Anterior cingulate cortex (tissue), 58 donors: ENCODE measurements around the gene AOPEP.

Experiments
- DNase-seq, 58 donors: peaks; one replicate each; lab custom pipeline; 2025; lab: John Stamatoyannopoulos, UW

The AOPEP gene

DNA sequence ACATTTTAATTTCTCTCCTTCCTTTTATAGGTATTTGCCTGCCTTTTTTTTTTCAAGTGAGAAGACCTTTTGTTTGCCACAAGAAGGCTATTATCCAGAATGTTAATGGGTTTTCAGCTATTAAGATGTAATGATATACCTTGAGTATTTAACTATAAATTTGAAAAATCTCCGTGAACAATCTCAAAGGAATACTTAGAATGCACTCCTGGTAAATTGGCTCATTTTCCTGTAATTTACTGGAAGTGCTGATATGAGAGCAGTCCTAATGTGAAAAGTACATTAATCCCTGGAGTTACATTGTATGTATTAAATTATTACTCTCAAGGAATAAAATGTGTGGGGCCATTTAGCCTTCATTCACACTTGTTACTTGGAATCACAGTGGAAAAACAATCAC is 32.4 kb downstream of the AOPEP start:
- DNase-seq, result no peak

DNA sequence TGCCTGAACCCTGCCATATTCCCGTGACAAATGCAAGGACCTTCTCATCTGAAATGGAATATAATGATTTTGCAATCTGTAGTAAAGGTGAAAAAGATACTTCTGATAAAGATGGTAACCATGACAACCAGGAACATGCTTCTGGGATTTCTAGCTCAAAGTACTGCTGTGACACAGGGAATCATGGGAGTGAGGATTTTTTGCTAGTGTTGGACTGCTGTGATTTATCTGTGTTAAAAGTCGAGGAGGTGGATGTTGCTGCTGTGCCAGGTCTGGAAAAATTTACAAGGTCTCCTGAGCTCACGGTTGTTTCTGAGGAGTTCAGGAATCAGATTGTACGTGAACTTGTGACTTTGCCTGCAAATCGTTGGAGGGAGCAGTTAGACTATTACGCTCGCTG is 33.5 kb downstream of the AOPEP start:
- no peak for DNase-seq

DNA sequence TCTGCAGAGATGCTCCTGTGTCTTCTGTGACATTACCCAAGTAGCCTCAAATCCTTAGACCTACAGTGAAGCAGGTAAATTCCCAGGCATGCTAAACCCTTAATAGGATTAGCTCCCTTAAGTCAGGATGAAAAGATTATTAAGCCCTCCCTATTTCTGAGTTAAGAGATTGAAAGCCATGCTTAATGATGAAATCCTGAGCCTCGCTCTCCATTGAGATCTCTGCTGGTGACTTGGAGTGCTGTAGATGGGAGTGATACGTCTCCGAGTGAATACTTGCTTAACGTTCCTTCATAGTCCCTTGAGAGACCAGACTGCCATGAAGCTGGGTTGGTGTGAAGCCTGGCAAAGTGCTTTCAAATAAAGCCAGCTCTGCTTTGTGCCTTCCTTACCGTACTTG is 34.2 kb downstream of the AOPEP start:
- DNase-seq, result no peak

DNA sequence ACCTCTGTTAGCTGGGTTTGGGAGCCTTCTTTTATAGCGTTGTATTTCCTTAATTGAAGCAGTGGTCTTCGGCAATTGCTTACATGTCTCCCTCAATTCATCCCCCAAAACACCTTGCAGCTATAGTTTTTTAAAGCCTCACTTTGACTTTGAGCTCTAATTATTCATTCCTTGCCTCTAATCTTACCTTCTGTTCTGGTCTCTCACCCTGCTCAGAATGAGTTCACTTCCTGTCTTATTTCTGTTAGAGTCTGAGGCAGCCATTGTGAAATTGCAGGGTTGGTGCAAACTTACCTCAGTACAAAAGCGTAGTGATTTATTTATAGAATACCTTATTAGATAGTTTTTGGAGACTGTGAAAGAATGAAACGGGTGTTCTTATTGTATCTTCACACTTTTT is 35.0 kb downstream of the AOPEP start:
- no peak for DNase-seq

DNA sequence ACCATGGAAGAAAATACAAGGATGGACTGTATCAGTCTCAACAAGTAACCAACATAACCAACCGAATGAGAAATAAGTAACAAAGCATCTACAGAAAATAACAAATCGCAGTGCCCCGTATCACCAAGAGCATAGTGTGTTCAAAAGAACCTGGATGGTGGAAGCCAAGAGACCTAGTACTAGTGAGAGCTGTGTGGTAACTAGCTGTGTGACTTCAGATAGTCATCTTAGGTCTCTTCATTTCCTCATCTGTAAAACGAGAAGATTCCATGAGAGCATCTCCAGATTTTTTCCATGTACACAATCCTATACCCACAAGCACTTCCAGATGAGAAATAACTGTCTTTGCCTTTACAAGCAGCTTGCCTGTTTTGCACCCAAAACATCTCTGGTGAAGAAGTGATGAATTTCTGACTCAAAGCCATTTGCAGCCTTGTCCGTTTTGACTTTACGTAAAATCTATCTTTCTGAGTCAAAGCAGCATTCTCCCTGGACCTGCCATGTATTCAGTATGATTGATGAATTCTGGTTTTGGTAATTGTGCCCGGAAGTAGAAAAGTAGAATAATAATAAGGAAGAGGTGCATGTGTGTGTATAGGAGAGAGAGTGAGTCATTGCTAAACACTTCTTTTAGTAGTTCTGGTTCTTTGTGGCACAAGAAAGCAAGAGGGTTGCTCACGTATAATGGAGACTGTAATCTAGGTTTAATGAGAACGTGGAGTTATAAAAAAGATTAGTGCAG is 41.0 kb downstream of the AOPEP start:
- DNase-seq, result no peak

DNA sequence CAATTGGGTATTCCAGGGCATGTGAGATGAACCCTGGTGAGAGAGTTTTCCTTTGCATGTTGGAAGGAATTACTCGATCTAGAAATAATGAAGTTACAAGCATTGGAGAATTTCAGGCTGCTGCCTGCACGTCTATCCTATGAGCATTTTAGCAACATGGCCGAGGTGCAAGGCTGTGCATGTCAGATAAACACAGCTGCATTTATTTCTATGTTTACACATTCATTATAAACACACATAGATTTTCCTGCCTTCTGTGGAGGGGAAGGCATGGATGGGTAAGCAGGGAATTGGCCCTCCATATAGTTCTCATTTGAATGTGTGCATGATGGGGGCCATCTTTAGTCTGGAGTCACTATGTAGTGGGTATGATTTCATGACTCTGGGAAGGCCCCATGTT is 42.3 kb downstream of the AOPEP start:
- no peak for DNase-seq

DNA sequence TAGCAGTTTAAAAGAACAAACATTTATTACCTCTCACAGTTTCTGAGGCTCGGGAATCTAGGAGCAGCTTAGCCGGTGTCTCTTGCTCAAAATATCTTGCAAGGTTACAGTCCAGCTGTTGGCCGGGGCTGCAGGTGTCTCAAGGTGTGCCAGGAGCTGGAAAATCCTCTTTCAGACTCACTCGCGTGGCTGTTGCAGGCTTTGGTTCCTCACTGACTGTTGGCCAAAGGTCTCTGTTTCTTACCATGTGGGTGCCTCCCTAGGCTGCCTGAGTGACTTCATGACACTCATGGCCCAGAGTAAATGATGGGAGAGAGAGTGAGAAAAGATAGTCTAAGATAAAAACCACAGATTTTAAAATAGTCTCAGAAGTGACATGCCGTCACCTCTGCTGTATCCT is 43.8 kb downstream of the AOPEP start:
- no peak for DNase-seq

DNA sequence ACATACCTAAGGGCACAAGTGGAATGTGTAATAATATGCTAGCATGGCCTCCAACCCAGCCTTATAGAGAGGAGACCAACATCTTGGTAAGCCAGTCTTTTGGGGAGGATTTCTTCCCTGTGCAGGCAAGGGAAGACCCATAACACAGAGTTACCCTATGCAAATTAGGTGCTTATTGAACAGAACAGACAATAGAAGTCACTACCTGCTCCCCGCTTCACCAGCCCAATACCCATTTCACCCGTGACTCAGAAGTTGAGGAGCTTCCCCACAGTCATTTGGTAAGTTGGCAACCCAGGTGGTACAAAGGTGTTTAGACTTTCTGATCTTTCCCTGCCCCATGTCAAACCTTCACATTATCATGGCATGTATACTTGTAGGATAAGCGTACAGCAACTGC is 44.6 kb downstream of the AOPEP start:
- no peak for DNase-seq

DNA sequence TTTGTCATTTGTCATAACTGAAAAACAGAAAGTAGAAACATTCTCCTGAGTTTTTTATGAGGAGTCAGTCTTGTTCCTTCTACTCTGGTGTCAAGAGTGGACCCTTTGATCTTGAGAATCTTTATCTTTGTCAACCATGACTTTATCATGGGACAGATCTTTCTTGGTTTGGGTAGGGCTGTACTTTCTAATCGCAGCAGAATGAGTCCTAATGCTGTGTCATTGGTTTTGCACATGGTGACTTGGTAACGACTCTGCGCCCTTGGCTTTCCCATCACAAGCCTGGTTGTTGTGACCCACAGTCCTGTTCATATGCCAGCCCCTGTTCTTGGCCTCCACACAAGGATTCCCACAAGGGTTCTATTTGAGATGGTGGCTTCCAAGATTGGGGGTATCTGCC is 45.6 kb downstream of the AOPEP start:
- DNase-seq, result peak in 5 of 58 donors; percentile 10 to 31 (median 21)

DNA sequence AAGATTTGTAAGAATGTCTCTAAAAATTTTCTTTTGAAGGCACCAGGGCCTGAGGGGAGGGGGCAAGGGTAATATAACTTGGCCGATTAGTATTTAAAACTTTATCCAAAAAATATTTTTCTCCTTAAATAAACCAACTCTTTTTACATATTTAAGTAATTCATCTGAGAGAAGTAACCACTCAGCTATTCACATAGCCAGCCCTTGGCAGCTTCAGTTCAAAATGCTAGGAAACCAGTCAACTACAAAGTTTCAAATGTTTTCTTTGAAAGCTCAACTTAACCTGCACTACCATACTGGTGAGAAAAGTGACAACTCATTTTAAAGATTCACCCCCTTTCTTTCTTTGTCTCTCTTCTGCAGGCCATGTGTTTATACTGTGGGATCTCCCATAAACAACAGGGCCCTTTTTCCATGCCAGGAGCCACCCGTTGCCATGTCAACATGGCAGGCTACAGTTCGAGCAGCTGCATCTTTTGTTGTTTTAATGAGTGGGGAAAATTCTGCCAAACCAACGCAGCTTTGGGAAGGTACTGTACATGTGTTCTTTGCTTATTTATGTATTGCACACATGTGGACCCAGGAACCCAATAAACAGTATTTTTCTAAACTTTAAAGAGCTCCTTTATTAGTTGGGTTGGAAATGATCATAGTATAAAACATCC is 46.3 kb downstream of the AOPEP start:
- DNase-seq, result peak in 45 of 58 donors; percentile 8 to 88 (median 59)

DNA sequence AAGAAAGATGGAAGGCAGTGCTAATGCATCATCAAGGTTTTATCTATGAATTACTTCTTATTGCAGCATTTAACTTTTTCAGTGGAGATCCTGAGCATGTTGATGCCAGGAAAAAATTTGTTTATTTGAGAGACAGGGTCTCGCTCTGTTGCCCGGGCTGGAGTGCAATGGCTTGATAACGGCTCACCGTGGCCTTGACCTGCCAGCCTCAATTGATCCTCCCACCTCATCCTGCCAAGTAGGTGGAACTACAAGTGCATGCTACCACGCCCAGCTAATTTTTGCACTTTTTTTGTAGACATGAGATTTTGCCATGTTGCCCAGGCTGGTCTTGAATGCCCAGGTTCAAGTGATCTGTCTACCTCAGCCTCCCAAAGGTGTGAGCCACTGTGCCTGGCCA is 47.2 kb downstream of the AOPEP start:
- no peak for DNase-seq

DNA sequence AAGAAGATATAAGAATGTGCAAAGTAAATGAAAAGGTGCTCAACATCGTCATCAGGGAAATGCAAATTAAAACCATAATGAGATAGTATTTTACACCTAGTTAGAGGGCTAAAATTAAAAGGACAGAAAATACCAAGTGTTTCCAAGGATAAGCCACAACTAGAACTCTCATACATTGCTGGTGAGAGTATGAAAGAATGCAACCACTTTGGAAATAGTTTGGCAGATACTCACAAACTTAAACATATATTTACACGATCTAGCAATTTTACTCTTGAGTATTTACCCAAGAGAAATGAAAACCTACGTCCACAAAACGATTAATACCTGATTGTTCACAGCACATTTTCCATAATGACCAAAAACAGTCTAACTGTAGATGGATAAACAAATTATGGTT is 51.5 kb downstream of the AOPEP start:
- DNase-seq, result no peak

DNA sequence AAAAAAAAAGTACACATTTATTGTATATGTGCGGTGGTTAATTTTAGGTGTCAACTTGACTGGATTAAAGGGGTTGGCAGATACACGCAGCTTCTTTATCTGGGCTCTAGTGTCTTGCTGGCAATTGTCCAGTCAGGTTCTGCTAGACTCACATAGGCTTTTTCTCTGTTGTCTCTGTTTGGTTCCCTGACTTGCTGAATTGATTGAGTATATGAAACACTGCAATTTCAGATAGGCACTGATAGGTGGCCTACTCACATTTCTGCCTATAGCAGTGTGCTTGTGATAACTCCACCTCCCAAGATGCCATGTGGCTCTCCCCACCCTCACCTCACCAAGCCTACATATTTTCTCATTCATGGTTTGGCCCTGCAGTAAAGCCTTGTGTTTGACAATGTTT is 52.5 kb downstream of the AOPEP start:
- DNase-seq, result no peak

DNA sequence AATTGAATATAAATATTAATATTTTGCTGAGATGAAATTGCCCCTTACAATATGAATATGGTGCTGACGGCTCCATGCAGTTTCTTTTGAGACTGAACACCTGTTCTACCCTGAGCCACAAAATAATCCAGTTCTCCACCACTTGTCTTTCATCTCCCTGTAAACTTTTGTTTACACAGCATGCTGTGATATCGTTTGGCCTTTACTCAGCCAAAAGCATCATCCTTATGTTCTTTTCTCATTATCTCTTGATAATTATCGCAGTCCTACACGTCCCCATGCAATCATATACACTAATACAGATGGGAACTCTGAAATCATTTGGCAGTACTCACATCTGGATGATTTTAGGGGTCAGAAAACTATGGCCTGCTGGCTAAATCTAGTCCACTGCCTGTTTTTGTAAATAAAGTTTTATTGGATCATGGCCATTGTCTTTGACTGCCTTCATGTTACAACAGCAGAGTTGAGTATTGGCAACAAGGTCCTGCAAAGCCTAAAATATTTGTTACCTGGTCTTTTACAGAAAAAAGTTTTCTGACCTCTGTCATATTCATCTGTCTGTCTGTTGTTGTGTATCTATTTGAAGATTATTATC is 53.3 kb downstream of the AOPEP start:
- no peak for DNase-seq

DNA sequence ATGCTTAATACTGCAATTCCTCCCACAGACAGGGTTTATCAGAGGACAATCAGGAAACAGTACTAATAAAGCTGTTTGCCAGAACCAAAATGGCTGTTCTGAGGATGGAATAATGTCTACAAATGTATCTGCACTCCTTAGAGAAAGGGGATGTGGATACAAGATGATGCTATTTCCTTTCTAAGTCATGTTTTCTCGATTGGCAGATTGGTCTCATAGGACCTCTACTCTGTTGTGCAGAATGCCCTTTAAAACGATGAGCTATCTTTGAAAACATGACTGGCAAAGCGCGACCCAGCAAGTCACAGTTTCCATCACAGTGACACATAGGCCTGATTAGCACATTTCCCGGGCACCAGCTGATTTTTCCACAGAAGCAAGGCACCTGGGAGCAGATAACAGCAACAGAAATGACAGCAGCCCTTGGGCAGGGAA is 54.0 kb downstream of the AOPEP start:
- DNase-seq, result no peak

DNA sequence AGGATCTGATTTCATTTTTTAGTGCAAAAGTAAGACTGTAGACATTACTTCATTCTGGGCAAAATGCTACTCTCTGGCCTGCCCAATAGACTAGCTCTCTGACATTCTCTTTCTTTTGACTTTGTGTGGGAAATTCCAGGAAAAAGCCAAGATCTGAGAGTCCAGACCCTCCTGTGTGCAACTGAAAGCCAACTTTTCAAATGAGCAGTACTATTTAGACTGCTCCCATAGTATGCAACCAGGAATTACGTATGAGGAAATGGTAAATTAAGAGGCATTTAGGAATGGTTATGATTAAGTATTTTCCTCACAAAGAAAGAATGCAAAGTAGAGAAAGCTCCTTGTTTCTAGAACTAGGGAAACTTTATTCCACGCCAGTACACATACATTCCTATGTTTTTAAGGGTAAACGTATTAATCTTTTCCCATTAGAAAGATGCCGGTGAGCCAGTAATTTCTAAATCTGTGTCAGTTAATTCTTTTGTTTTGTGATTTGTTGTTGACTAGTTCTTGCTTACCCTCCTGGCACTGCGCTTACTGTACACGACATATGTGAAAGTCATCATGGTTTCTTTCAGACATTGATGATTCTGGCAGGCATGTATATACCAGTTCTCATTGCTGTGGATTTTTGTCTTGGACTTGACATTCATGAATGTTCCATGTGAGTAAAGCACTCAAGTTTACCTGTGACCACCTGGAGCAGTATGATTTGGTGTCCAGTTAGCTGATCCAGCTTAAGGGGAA is 56.0 kb downstream of the AOPEP start:
- DNase-seq, result no peak

DNA sequence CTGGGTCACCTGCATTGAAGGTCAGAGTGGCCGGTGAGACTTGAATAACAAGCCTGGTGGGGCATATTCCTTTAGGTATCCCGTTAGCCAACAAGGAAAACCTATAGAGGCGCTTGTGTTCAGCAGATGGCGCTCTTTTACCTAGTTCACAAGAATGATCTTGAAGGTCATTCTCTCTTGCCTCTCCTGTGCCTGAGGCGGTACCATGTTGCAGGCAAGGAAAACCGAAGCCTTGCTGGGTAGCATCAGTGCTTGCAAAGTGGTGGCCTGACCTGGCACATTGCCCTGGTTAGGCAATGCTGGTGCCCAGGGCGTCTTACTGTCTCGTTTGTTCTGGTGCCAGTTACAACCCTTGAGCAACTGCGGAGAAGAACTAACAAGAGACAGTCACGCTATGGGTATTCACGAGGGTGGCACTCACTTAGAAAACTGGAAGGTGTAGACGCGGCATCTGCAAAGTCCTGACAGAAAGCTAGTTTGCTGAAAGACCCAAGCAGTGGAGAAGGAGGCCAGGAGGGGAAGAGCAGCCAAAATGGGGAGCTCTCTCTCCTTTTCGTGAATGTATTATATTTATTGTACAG is 56.7 kb downstream of the AOPEP start:
- DNase-seq, result peak in 49 of 58 donors; percentile 4 to 88 (median 49)

DNA sequence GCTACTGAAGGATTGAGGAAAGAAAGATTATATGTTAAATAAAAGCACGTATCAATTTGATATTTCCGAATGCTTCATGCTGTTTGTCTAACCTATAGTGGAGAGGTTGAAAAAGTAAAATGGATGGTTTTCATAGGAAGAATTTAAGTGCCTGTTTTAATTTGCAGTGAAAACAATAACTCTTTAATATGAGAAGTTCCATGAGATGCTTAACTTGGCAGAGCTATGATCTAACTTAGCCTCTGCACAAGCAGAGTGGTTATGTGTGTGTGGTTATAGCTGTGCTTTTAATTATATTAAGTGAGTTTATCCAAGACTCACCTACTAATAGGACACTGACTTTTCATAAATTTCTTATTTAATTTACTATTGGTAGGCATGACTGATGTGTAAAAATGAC is 57.4 kb downstream of the AOPEP start:
- no peak for DNase-seq

DNA sequence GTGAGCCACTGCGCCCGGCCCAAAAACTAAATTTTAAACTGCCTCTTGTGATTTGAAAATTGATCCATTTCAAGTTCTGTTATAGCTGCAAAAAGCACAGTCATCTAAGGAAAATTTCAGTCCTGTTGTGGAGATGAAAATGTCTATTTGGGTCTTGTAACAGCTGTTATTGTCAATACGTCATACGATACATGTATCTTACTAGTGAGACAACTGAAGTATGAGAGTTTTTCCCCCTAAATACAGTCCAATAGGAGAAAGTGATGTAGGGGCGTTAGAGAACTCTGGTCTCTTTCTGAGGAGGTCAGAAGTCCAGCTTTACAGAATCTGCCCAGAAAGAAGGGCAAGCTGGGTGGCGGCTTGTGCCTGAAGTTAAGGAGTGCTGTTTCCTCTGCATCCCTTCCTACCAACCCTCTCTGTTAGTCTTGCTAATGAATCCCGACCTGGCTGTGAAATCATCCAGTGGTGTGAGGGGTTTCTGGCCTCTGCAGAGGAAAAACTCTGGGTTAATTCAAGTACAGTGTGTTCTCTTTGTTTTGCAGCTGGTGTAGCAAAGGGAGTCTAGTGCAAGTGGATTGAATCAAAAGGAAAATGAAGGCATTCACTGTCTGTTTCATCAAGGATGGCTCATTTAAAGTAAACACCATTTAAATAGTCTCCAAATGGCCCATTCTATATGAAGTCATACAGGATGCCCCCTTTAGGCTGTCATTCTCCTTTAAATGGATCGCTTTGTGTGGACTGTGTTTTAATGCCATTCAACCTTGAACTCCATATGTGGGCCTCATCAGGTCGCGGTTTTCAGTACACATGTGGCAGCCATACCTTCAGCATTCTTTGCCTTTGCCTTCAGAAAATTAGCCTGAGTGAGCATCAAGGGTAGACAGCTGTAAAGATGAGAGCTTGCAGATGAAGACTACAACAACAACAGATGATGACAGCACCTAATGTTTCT is 59.0 kb downstream of the AOPEP start:
- peak in 1 of 58 donors; percentile 47 for DNase-seq

DNA sequence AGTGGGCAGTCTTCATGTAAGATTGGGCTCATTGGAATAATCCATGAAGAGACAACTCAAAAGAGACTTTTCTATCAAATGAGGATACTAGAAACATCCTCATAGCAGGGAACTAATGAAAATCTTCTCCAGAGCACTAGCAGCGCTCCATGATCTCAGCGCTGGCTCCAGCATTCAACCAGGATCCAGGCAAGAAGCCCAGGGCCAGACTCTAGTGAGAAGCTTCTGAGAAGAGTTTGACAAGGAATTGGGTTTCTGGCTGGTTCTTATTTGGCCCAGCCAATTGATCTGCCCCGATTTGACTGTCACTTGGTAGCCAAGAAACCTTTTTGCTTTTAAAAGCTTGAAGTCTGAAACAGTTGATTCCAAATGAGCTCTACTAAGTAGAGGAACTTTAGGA is 60.1 kb downstream of the AOPEP start:
- peak in 16 of 58 donors; percentile 9 to 50 (median 30) for DNase-seq
